GM12873 (cell line): Measurements from ENCODE around the gene EPYC.
A peak's percentile ranks its signal among the peaks of the same experiment; 100 is the strongest.

Experiments used
- CTCF ChIP-seq: IDR thresholded peaks from 2 replicates; pipeline ENCODE4 v1.5.1; 2012; ENCODE audit warnings: low read depth, mild to moderate bottlenecking, moderate library complexity, low read length, control low read depth; ENCODE audit not compliant: insufficient read depth; ENCODE audit errors: missing control alignments

The EPYC gene

GRCh38 chr12:90979019-90979418 is 25.8 kb downstream of the EPYC start:
- TF ChIP-seq CTCF, result no peak

- TF ChIP-seq CTCF, result peak; percentile 63
Observed at GRCh38 chr12:90978117-90978770, 26.5 kb downstream of the EPYC start.

- no peak for TF ChIP-seq CTCF
Observed at GRCh38 chr12:90977224-90977623, 27.5 kb downstream of the EPYC start.

- TF ChIP-seq CTCF, result no peak
Observed at GRCh38 chr12:90974286-90974685, 30.5 kb downstream of the EPYC start.

- TF ChIP-seq CTCF, result no peak
Observed at GRCh38 chr12:90972226-90972625, 32.5 kb downstream of the EPYC start.

- TF ChIP-seq CTCF, result no peak
Observed at GRCh38 chr12:90970911-90971310, 33.9 kb downstream of the EPYC start.

- TF ChIP-seq CTCF, result no peak
Observed at GRCh38 chr12:90970471-90970870, 34.3 kb downstream of the EPYC start.
